GM12878 (cell line): ENCODE measurements around the gene ATP6V0C. TPM values are rescaled to one million over a fixed set of nuclear protein-coding genes. Genes with fewer than 3 reads are reported as not detected.

Experiments used
- BACH1 ChIP-seq: fragments of 450-650 bp; IDR thresholded peaks from 2 replicates; pipeline ENCODE4 v1.6.1; 2017; ENCODE audit warnings: mild to moderate bottlenecking, borderline replicate concordance
- BCL3 ChIP-seq: IDR thresholded peaks from 2 replicates; pipeline ENCODE4 v1.6.1; 2011; ENCODE audit warnings: borderline replicate concordance, low read depth, mild to moderate bottlenecking, moderate library complexity, low read length; ENCODE audit not compliant: insufficient read depth, poor library complexity, severe bottlenecking
- BRCA1 ChIP-seq: IDR thresholded peaks from 2 replicates; pipeline ENCODE4 v1.6.1; 2011; ENCODE audit warnings: low read depth, low read length, improper control_type of control experiment
- CBX5 ChIP-seq: sonication (generic); IDR thresholded peaks from 2 replicates; pipeline ENCODE4 v1.6.1; 2016; ENCODE audit warnings: low read depth, moderate library complexity, mild to moderate bottlenecking, inconsistent platforms
- DPF2 ChIP-seq: fragments of 450-650 bp; IDR thresholded peaks from 2 replicates; pipeline ENCODE4 v1.6.1; 2017; ENCODE audit warnings: mild to moderate bottlenecking
- E4F1 ChIP-seq: fragments of 450-650 bp; IDR thresholded peaks from 2 replicates; pipeline ENCODE4 v1.6.1; 2018; ENCODE audit warnings: borderline replicate concordance, mild to moderate bottlenecking; ENCODE audit not compliant: partially characterized antibody
- EP300 ChIP-seq, 2 experiments: fragments of 150-350 bp in 1 of 2; IDR thresholded peaks; 2 replicates each; pipeline ENCODE4 v1.6.1; 2011 to 2012; ENCODE audit warnings: low read depth in 2 of 2, low read length in 2 of 2, borderline replicate concordance in 1 of 2, improper control_type of control experiment in 1 of 2, inconsistent platforms in 1 of 2; ENCODE audit not compliant: control insufficient read depth in 1 of 2
- GABPA ChIP-seq: IDR thresholded peaks from 2 replicates; pipeline ENCODE4 v1.6.1; 2014; ENCODE audit warnings: antibody characterized with exemption, low read depth, mild to moderate bottlenecking, inconsistent platforms
- HDAC2 ChIP-seq: fragments of 200-600 bp; sonication (generic); IDR thresholded peaks from 2 replicates; pipeline ENCODE4 v1.6.1; 2017
- IKZF1 ChIP-seq: fragments of 450-650 bp; conservative IDR thresholded peaks from 2 replicates; pipeline ENCODE4 v1.6.1; 2017; ENCODE audit warnings: antibody characterized with exemption, mild to moderate bottlenecking
- IRF5 ChIP-seq: fragments of 450-650 bp; IDR thresholded peaks from 2 replicates; pipeline ENCODE4 v1.6.1; 2017; ENCODE audit warnings: borderline replicate concordance
- MTA2 ChIP-seq: fragments of 450-650 bp; IDR thresholded peaks from 2 replicates; pipeline ENCODE4 v1.6.1; 2016; ENCODE audit warnings: low read depth, mild to moderate bottlenecking, moderate library complexity
- POLR2AphosphoS2 ChIP-seq: IDR thresholded peaks from 2 replicates; pipeline ENCODE4 v1.6.1; 2011; ENCODE audit warnings: low read depth, mild to moderate bottlenecking, low read length, improper control_type of control experiment, moderate library complexity
- SIN3A ChIP-seq: IDR thresholded peaks from 2 replicates; pipeline ENCODE4 v1.6.1; 2012; ENCODE audit warnings: low read depth, low read length, improper control_type of control experiment
- SMARCA5 ChIP-seq: fragments of 450-650 bp; IDR thresholded peaks from 2 replicates; pipeline ENCODE4 v1.6.1; 2017; ENCODE audit warnings: mild to moderate bottlenecking
- SP1 ChIP-seq: IDR thresholded peaks from one replicate; pipeline ENCODE4 v1.6.1; 2011; ENCODE audit warnings: low read depth, low read length
- TAF1 ChIP-seq: IDR thresholded peaks from 2 replicates; pipeline ENCODE4 v1.6.1; 2011; ENCODE audit warnings: mild to moderate bottlenecking, low read depth, low read length, borderline replicate concordance
- TARDBP ChIP-seq: IDR thresholded peaks from 2 replicates; pipeline ENCODE4 v1.6.1; 2016; ENCODE audit warnings: borderline replicate concordance
- ZBTB33 ChIP-seq: fragments of 450-650 bp; IDR thresholded peaks from 2 replicates; pipeline ENCODE4 v1.6.1; 2017; ENCODE audit warnings: mild to moderate bottlenecking
- ZNF207 ChIP-seq: fragments of 450-650 bp; IDR thresholded peaks from 2 replicates; pipeline ENCODE4 v1.6.1; 2014; ENCODE audit warnings: antibody characterized with exemption, mild to moderate bottlenecking, borderline replicate concordance
- ZNF24 ChIP-seq: fragments of 450-650 bp; IDR thresholded peaks from 2 replicates; pipeline ENCODE4 v1.6.1; 2017; ENCODE audit warnings: antibody characterized with exemption, mild to moderate bottlenecking
- polyA plus RNA-seq, 11 experiments: library from polyadenylated mRNA; depleted of rRNA in 4 of 11; unstranded in 6 of 11; stranded (reverse) in 5 of 11; fragments of >200 nt; fragmentation: Nextera tagmentation in 4 of 11; fragmentation: Illumina TruSeq in 1 of 11; extraction: Ambion mirVana in 4 of 11; extraction: Trizol in 1 of 11; gene quantifications; 1 replicate in 1 of 11; 2 replicates in 10 of 11; pipeline versions ENCODE4 v1.2.1 to v1.2.3, GENCODE V29; 2011 to 2016; ENCODE audit warnings: inconsistent platforms in 2 of 11, missing spikeins in 2 of 11, low read depth in 1 of 11
- total RNA-seq, 4 experiments: library from RNA; depleted of rRNA in 3 of 4; stranded (reverse); fragments of >200 nt in 3 of 4; fragmentation: Illumina TruSeq in 1 of 4; extraction: Trizol in 1 of 4; gene quantifications; 2 replicates each; pipeline versions ENCODE4 v1.2.1 to v1.2.3, GENCODE V29; 2013 to 2021
- TF ChIP-seq, protein P1 (sequence below): fragments of 450-650 bp; IDR thresholded peaks from 2 replicates; pipeline ENCODE4 v1.6.1; 2014; ENCODE audit warnings: mild to moderate bottlenecking

The ATP6V0C gene
- total and polyA plus RNA-seq, 10 of the 15 experiments (the other 5 are each of a cell fraction or from before 2014, with no cell fraction given): 2.4 to 135 (median 18.4) TPM

DNA sequence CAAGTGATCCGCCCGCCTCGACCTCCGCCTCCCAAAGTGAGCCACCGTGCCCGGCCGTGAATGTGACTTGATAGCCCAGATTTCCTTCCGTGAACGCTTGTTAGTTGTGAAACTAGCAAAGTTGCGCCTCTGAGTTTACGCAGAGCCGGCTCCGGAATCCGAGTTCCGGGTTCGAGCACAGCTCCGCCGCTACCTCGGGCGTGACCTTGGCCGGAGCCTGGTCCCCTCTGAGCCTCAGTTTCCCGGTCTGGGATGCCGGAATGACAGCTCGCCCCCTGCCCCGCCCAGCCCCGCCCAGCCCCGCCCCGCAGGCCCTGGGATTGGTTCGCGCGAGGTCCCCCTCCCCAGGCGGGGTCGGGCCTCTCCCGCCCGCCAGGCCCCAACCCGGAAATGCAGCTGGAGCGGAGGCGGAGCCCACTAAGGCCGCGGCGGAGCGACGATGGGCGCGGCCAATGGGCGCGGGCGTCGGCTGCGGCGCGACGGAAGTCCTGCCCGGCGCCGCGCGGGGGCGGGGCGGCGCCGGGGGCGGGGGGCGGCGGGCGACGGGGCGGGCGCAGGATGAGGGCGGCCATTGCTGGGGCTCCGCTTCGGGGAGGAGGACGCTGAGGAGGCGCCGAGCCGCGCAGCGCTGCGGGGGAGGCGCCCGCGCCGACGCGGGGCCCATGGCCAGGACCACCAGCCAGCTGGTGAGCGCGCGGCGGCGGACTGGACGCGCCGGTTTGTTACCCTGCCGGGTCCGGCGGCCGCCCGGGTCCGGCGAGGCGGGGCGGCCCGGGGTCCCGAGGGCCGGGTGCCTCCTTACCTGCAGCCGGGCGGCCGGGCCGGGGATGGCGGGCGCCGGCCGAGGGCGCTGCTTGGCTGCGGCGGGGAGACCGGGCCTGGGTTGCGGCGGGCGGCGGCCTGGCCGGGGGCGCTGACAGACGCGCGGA, 24.0 kb downstream of the ATP6V0C start, which contains the start of gene PDPK1 (continued):
- TF ChIP-seq E4F1 (no peak), ZNF24 (no peak), CBX5 (no peak), DPF2 (peak; percentile 33; the same call in 1 of the 2 replicates), EP300 (IDR thresholded peaks at IDR 0.05; ENCODE audit: borderline replicate concordance in 1 of 2, control insufficient read depth in 1 of 2, low read depth in 2 of 2, low read length in 2 of 2) (no peak), BRCA1 (no peak), IRF5 (no peak), TARDBP (0 out of 2 replicates have a peak, but pooled peaks have one; percentile 11), SP1 (no peak), POLR2AphosphoS2 (no peak), HDAC2 (no peak), MTA2 (no peak), SMARCA5 (peak; percentile 75; the same call in 1 of the 2 replicates), BACH1 (peak; percentile 77), TAF1 (peak; percentile 63; the same call in 1 of the 2 replicates), GABPA (peak; percentile 71; the same call in 1 of the 2 replicates), ZNF207 (no peak), SIN3A (no peak), ZBTB33 (no peak), IKZF1 (peak; percentile 56; the same call in 1 of the 2 replicates), BCL3 (peak; percentile 14)
- TF ChIP-seq, protein P1, sequence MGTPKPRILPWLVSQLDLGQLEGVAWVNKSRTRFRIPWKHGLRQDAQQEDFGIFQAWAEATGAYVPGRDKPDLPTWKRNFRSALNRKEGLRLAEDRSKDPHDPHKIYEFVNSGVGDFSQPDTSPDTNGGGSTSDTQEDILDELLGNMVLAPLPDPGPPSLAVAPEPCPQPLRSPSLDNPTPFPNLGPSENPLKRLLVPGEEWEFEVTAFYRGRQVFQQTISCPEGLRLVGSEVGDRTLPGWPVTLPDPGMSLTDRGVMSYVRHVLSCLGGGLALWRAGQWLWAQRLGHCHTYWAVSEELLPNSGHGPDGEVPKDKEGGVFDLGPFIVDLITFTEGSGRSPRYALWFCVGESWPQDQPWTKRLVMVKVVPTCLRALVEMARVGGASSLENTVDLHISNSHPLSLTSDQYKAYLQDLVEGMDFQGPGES: no peak
